GM12878 (cell line): ENCODE measurements around the gene SLC7A10. TPM values are rescaled to one million over a fixed set of nuclear protein-coding genes. Genes with fewer than 3 reads are reported as not detected.

Source experiments
- ATAC-seq: fragments of 200-7000 bp; cut with Tn5 transposase; 3 replicates; pipeline ENCODE4 v1.9.1; 2020; ENCODE audit warnings: mild to moderate bottlenecking, moderate library complexity
- BruUV-seq: library from RNA; stranded (reverse); fragments of 400-500 nt; replicated peaks from 2 replicates; lab custom pipeline; 2021; lab: Mats Ljungman, UMichigan
- CTCF ChIA-PET: fragments of 300-600 bp; sonication (Branson Sonifier 250); formaldehyde crosslinking; extraction: SDS; loops from one replicate; lab custom pipeline; 2021; ENCODE audit warnings: inconsistent platforms; lab: Yijun Ruan, JAX
- POLR2A ChIA-PET: fragments of 350-600 bp; formaldehyde crosslinking; extraction: SDS; loops from one replicate; lab custom pipeline; 2021; ENCODE audit warnings: inconsistent platforms; lab: Charles Lee
- RAD21 ChIA-PET: fragments of 300-600 bp; sonication (Branson Sonifier 250); formaldehyde crosslinking; loops from one replicate; lab custom pipeline; 2023; ENCODE audit warnings: antibody characterized with exemption; ENCODE audit not compliant: unreplicated experiment; lab: Charles Lee
- SMC1A ChIA-PET: fragments of 300-600 bp; sonication (Branson Sonifier 250); formaldehyde crosslinking; loops from one replicate; lab custom pipeline; 2023; ENCODE audit not compliant: unreplicated experiment, uncharacterized antibody; lab: Charles Lee
- DNase-seq: peaks from one replicate; pipeline ENCODE4 v3.0.0-alpha.2; 2011; ENCODE audit warnings: low read depth, low spot score
- FAIRE-seq: peaks from 3 replicates; lab custom pipeline; 2011; peaks lifted over from hg19 to GRCh38; lab: Jason Lieb, UNC
- H2AFZ ChIP-seq: 2 replicates; pipeline ENCODE4 v1.6.0; 2011; ENCODE audit warnings: low read depth, low read length, control low read depth; ENCODE audit not compliant: control insufficient read depth
- H3K27ac ChIP-seq: 2 replicates; pipeline ENCODE4 v1.5.1; 2011; ENCODE audit warnings: control low read depth; ENCODE audit not compliant: control insufficient read depth, insufficient read depth
- H3K27me3 ChIP-seq, 2 experiments: replicated peaks in 1 of 2; 2 replicates each; pipeline versions ENCODE4 v1.6.0 to v1.6.1; 2011; ENCODE audit warnings: low read length in 1 of 2; ENCODE audit not compliant: control insufficient read depth in 2 of 2, insufficient read depth in 2 of 2
- H3K36me3 ChIP-seq, 2 experiments: 2 replicates each; pipeline ENCODE4 v1.5.1; 2011; ENCODE audit warnings: low read length in 1 of 2; ENCODE audit not compliant: control insufficient read depth in 2 of 2, insufficient read depth in 2 of 2
- H3K4me1 ChIP-seq: 2 replicates; pipeline ENCODE4 v1.6.1; 2011; ENCODE audit warnings: mild to moderate bottlenecking, low read length, moderate library complexity, mixed read lengths; ENCODE audit not compliant: control insufficient read depth, insufficient read depth
- H3K4me2 ChIP-seq: 2 replicates; pipeline ENCODE4 v1.6.0; 2011; ENCODE audit warnings: control low read depth; ENCODE audit not compliant: control insufficient read depth, insufficient read depth
- H3K4me3 ChIP-seq: fragments of 200-600 bp; sonication (generic); 2 replicates; pipeline ENCODE4 v1.5.1; 2016
- H3K79me2 ChIP-seq: 2 replicates; pipeline ENCODE4 v1.6.0; 2011; ENCODE audit warnings: low read length; ENCODE audit not compliant: control insufficient read depth, insufficient read depth
- H3K9ac ChIP-seq: 2 replicates; pipeline ENCODE4 v1.8.0; 2011; ENCODE audit warnings: low read length, control low read depth, mixed read lengths; ENCODE audit not compliant: control insufficient read depth, insufficient read depth
- H3K9me3 ChIP-seq: replicated peaks from 3 replicates; pipeline ENCODE4 v1.5.1; 2011; ENCODE audit warnings: mild to moderate bottlenecking, low read length; ENCODE audit not compliant: control insufficient read depth, insufficient read depth
- H4K20me1 ChIP-seq: 2 replicates; pipeline ENCODE4 v1.6.0; 2011; ENCODE audit not compliant: control insufficient read depth, insufficient read depth
- RCOR1 ChIP-seq: conservative IDR thresholded peaks from 2 replicates; pipeline ENCODE4 v1.6.1; 2012; ENCODE audit warnings: low read depth, low read length, improper control_type of control experiment
- ZNF217 ChIP-seq: fragments of 450-650 bp; IDR thresholded peaks from 2 replicates; pipeline ENCODE4 v1.6.1; 2017; ENCODE audit warnings: antibody characterized with exemption, mild to moderate bottlenecking
- WGBS: methylation state at CpG from one replicate; pipeline ENCODE4 v1.1.6; 2016; ENCODE audit warnings: low lambda C conversion rate; ENCODE audit not compliant: insufficient replicate concordance, insufficient coverage; ENCODE audit errors: missing lambda C conversion rate; 5-methylcytosine and 5-hydroxymethylcytosine counted together
- in situ Hi-C: fragments of 300-500 bp; cut with MboI; formaldehyde crosslinking; loops from 9 replicates; pipeline ENCODE4 v1.14.3; 2018; ENCODE audit warnings: mixed read lengths
- intact Hi-C: fragments of 100-400 bp; cut with micrococcal nuclease; formaldehyde crosslinking; loops from one replicate; pipeline ENCODE4 v1.14.2; 2022; ENCODE audit not compliant: unreplicated experiment
- polyA plus RNA-seq, 11 experiments: library from polyadenylated mRNA; depleted of rRNA in 4 of 11; unstranded in 6 of 11; stranded (reverse) in 5 of 11; fragments of >200 nt; fragmentation: Nextera tagmentation in 4 of 11; fragmentation: Illumina TruSeq in 1 of 11; extraction: Ambion mirVana in 4 of 11; extraction: Trizol in 1 of 11; gene quantifications; 1 replicate in 1 of 11; 2 replicates in 10 of 11; pipeline versions ENCODE4 v1.2.1 to v1.2.3, GENCODE V29; 2011 to 2016; ENCODE audit warnings: inconsistent platforms in 2 of 11, missing spikeins in 2 of 11, low read depth in 1 of 11
- total RNA-seq, 4 experiments: library from RNA; depleted of rRNA in 3 of 4; stranded (reverse); fragments of >200 nt in 3 of 4; fragmentation: Illumina TruSeq in 1 of 4; extraction: Trizol in 1 of 4; gene quantifications; 2 replicates each; pipeline versions ENCODE4 v1.2.1 to v1.2.3, GENCODE V29; 2013 to 2021
- TF ChIP-seq, protein P1 (sequence below), 3 experiments: IDR thresholded peaks in 2 of 3; conservative IDR thresholded peaks in 1 of 3; 2 replicates each; pipeline ENCODE4 v1.5.1; 2011; ENCODE audit warnings: low read depth in 3 of 3, low read length in 3 of 3, mild to moderate bottlenecking in 3 of 3, control low read depth in 2 of 3, moderate library complexity in 2 of 3, inconsistent platforms in 1 of 3, mixed read lengths in 1 of 3; ENCODE audit not compliant: control insufficient read depth in 2 of 3, insufficient read depth in 1 of 3; ENCODE audit errors: extremely low read depth in 1 of 3
- TF ChIP-seq, protein P2 (sequence below): fragments of 450-650 bp; IDR thresholded peaks from 2 replicates; pipeline ENCODE4 v1.6.1; 2017; ENCODE audit warnings: mild to moderate bottlenecking, moderate library complexity

Gene SLC7A10
- total and polyA plus RNA-seq, 10 of the 15 experiments (the other 5 are each of a cell fraction or from before 2014, with no cell fraction given), result not detected

DNA sequence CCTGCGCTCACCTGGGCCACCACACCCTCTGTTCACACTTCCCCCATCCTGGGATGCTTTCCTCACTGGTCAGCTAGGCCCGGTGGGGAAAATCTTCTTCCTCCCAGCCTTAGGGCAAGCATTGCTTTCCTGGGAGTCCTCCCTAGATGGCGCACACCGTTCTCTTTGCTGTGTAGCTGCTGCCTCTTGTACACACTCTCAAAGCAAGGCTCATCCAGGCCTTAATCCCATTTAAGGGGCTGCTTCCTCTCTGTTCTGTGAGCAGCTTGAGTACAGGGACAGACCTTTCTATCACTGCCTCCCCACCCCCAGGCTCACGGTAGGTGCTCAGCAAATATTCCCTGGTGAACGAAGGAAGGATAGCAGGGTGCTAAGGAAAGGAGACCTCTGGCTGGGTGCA lies 11.1 kb downstream of the SLC7A10 start:
- no TSS peak for BruUV-seq
- CTCF ChIA-PET, result no interaction called here

More for the DNA sequence above, 11.1 kb downstream of the SLC7A10 start:
- Histone ChIP-seq H3K9ac (no peak overlapping the region), H3K27me3 (no peaks in the 10 kb centered on the region; a peak in 3 of 4 replicates), H3K36me3 (no peaks in the 10 kb centered on the region), H3K27ac (no peak overlapping the region), H4K20me1 (no peaks in the 10 kb centered on the region), H3K4me3 (no peak overlapping the region), H3K79me2 (no peaks in the 10 kb centered on the region), H3K4me1 (no peaks in the 10 kb centered on the region), H3K4me2 (no peak overlapping the region), H2AFZ (no peak overlapping the region), H3K9me3 (no peaks in the 10 kb centered on the region)
- POLR2A ChIA-PET, result no interaction called here
- 68% methylated on average over 6 of the region's 6 CpGs for WGBS
- no peak for ATAC-seq
- no peak for FAIRE-seq
- in situ Hi-C loops, result no loop called here
- intact Hi-C loops, result no loop called here
- DNase-seq, result no peak
- TF ChIP-seq ZNF217 (no peak), RCOR1 (no peak)
- TF ChIP-seq, protein P1, sequence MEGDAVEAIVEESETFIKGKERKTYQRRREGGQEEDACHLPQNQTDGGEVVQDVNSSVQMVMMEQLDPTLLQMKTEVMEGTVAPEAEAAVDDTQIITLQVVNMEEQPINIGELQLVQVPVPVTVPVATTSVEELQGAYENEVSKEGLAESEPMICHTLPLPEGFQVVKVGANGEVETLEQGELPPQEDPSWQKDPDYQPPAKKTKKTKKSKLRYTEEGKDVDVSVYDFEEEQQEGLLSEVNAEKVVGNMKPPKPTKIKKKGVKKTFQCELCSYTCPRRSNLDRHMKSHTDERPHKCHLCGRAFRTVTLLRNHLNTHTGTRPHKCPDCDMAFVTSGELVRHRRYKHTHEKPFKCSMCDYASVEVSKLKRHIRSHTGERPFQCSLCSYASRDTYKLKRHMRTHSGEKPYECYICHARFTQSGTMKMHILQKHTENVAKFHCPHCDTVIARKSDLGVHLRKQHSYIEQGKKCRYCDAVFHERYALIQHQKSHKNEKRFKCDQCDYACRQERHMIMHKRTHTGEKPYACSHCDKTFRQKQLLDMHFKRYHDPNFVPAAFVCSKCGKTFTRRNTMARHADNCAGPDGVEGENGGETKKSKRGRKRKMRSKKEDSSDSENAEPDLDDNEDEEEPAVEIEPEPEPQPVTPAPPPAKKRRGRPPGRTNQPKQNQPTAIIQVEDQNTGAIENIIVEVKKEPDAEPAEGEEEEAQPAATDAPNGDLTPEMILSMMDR (IDR thresholded peaks at IDR 0.05 in 2 of 3, conservative IDR thresholded peaks at IDR 0.05 in 1 of 3; ENCODE audit: control insufficient read depth in 2 of 3, extremely low read depth in 1 of 3, insufficient read depth in 1 of 3, low read depth in 3 of 3, low read length in 3 of 3), result peak in 1 of 3 experiments; percentile 3; a peak in 1 of 6 replicates
- TF ChIP-seq, protein P2, sequence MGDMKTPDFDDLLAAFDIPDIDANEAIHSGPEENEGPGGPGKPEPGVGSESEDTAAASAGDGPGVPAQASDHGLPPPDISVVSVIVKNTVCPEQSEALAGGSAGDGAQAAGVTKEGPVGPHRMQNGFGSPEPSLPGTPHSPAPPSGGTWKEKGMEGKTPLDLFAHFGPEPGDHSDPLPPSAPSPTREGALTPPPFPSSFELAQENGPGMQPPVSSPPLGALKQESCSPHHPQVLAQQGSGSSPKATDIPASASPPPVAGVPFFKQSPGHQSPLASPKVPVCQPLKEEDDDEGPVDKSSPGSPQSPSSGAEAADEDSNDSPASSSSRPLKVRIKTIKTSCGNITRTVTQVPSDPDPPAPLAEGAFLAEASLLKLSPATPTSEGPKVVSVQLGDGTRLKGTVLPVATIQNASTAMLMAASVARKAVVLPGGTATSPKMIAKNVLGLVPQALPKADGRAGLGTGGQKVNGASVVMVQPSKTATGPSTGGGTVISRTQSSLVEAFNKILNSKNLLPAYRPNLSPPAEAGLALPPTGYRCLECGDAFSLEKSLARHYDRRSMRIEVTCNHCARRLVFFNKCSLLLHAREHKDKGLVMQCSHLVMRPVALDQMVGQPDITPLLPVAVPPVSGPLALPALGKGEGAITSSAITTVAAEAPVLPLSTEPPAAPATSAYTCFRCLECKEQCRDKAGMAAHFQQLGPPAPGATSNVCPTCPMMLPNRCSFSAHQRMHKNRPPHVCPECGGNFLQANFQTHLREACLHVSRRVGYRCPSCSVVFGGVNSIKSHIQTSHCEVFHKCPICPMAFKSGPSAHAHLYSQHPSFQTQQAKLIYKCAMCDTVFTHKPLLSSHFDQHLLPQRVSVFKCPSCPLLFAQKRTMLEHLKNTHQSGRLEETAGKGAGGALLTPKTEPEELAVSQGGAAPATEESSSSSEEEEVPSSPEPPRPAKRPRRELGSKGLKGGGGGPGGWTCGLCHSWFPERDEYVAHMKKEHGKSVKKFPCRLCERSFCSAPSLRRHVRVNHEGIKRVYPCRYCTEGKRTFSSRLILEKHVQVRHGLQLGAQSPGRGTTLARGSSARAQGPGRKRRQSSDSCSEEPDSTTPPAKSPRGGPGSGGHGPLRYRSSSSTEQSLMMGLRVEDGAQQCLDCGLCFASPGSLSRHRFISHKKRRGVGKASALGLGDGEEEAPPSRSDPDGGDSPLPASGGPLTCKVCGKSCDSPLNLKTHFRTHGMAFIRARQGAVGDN, result no peak
- RAD21 ChIA-PET, result no interaction called here
- SMC1A ChIA-PET, result no interaction called here
